NCI-H1930 (cell line): ENCODE results near the gene SUSD3.
A peak's percentile ranks its signal among the peaks of the same experiment; 100 is the strongest.
"Not testable (repeated sequence)": the region's sequence is repeated elsewhere in the genome, so short reads cannot be mapped to it uniquely, and the experiment has no call there.

Experiments used
- DNase-seq, 2 experiments: peaks; one replicate each; lab custom pipeline; 2025; lab: John Stamatoyannopoulos, UW

SUSD3 gene

GRCh38 chr9:93093877-93094657 is 35.6 kb downstream of the SUSD3 start:
- DNase-seq: no peak

GRCh38 chr9:93094658-93095204 is 36.2 kb downstream of the SUSD3 start:
- no peak for DNase-seq

GRCh38 chr9:93095205-93096130 is 37.0 kb downstream of the SUSD3 start:
- peak; percentile 98 to 100 for DNase-seq

- no peak for DNase-seq
These were observed 37.8 kb downstream of the SUSD3 start, which contains the start of gene CARD19 for GRCh38 chr9:93096131-93096802. TSS of gene CARD19 (plus strand) at chr9:93096217. CDS start at chr9:93096346, 129 bp downstream.

GRCh38 chr9:93096811-93097382 is 38.4 kb downstream of the SUSD3 start:
- no peak for DNase-seq

GRCh38 chr9:93097511-93098201 is 39.2 kb downstream of the SUSD3 start:
- no peak for DNase-seq

- no peak for DNase-seq
These were observed 39.9 kb downstream of the SUSD3 start for GRCh38 chr9:93098236-93098946.

GRCh38 chr9:93099551-93100275 is 41.2 kb downstream of the SUSD3 start:
- no peak for DNase-seq

- DNase-seq: no peak
These were observed 41.8 kb downstream of the SUSD3 start for GRCh38 chr9:93100276-93100636.

- DNase-seq: not testable (repeated sequence)
These were observed 42.6 kb downstream of the SUSD3 start for GRCh38 chr9:93101086-93101485.

- no peak for DNase-seq
These were observed 47.1 kb downstream of the SUSD3 start for GRCh38 chr9:93105620-93106019.

- no peak for DNase-seq
These were observed 48.8 kb downstream of the SUSD3 start for GRCh38 chr9:93107151-93107824.

- no peak for DNase-seq
These were observed 49.3 kb downstream of the SUSD3 start for GRCh38 chr9:93107825-93108161.

- DNase-seq: no peak
These were observed 50.0 kb downstream of the SUSD3 start for GRCh38 chr9:93108291-93109041.

- no peak for DNase-seq
These were observed 51.9 kb downstream of the SUSD3 start for GRCh38 chr9:93110311-93110855.

GRCh38 chr9:93111001-93111370 is 52.5 kb downstream of the SUSD3 start:
- DNase-seq: no peak

GRCh38 chr9:93111371-93112115 is 53.0 kb downstream of the SUSD3 start:
- no peak for DNase-seq
